ENCODE results near the gene CNTNAP2.

Gene CNTNAP2

GRCh38 chr7:147196481-147196880 lies 1079.9 kb downstream of the CNTNAP2 start:
- no peak overlapping the region for H3K4me3 Mint-ChIP-seq
- ATAC-seq (replicated peaks) = no peak
- no peaks in the 10 kb centered on the region for H3K4me1 Mint-ChIP-seq (ENCODE audit: low read depth in 2 of 2)
- DNase-seq = no peak
- H3K27ac Mint-ChIP-seq = no peak overlapping the region
- H3K9me3 Mint-ChIP-seq = peaks cover 7 to 8% of the 10 kb centered on the region in 2 donors
- no peaks in the 10 kb centered on the region for H3K36me3 Mint-ChIP-seq (ENCODE audit: insufficient read depth)
- no peaks in the 10 kb centered on the region for H3K27me3 Mint-ChIP-seq

- DNase-seq (no peak), ATAC-seq (replicated peaks) (no peak)
- Mint-ChIP-seq H3K4me3 (no peak overlapping the region), H3K4me1 (ENCODE audit: low read depth in 2 of 2) (no peaks in the 10 kb centered on the region), H3K9me3 (peaks cover 7 to 8% of the 10 kb centered on the region in 2 donors), H3K36me3 (ENCODE audit: insufficient read depth) (no peaks in the 10 kb centered on the region), H3K27ac (no peak overlapping the region), H3K27me3 (no peaks in the 10 kb centered on the region)
These were observed 1080.4 kb downstream of the CNTNAP2 start for GRCh38 chr7:147197006-147197405.

GRCh38 chr7:147199868-147200267 lies 1083.3 kb downstream of the CNTNAP2 start:
- Mint-ChIP-seq H3K4me3 (no peak overlapping the region), H3K27ac (no peak overlapping the region), H3K27me3 (no peaks in the 10 kb centered on the region), H3K4me1 (ENCODE audit: low read depth in 2 of 2) (no peaks in the 10 kb centered on the region), H3K9me3 (peaks cover 0 to 4% of the 10 kb centered on the region in 2 donors), H3K36me3 (ENCODE audit: insufficient read depth) (no peaks in the 10 kb centered on the region)
- ATAC-seq (replicated peaks) = no peak
- DNase-seq = no peak

GRCh38 chr7:147207988-147208387 lies 1091.4 kb downstream of the CNTNAP2 start:
- ATAC-seq (replicated peaks) = no peak
- Mint-ChIP-seq H3K4me3 (no peak overlapping the region), H3K36me3 (ENCODE audit: insufficient read depth) (no peaks in the 10 kb centered on the region)

GRCh38 chr7:147231275-147231674 lies 1114.7 kb downstream of the CNTNAP2 start:
- Mint-ChIP-seq H3K27ac (no peak overlapping the region), H3K27me3 (no peaks in the 10 kb centered on the region), H3K4me3 (no peak overlapping the region), H3K36me3 (ENCODE audit: insufficient read depth) (peaks cover 2% of the 10 kb centered on the region), H3K4me1 (ENCODE audit: low read depth in 2 of 2) (no peaks in the 10 kb centered on the region), H3K9me3 (peaks cover 20 to 30% of the 10 kb centered on the region in 2 donors)
- no peak for DNase-seq
- ATAC-seq (replicated peaks) = no peak

More at GRCh38 chr7:147207988-147208387, 1091.4 kb downstream of the CNTNAP2 start:
- Mint-ChIP-seq H3K4me1 (ENCODE audit: low read depth in 2 of 2) (no peaks in the 10 kb centered on the region), H3K9me3 (peaks cover 6 to 10% of the 10 kb centered on the region in 2 donors), H3K27me3 (no peaks in the 10 kb centered on the region), H3K27ac (no peak overlapping the region)
- DNase-seq = no peak

- peaks cover 13 to 15% of the 10 kb centered on the region in 2 donors for H3K9me3 Mint-ChIP-seq
These were observed 1119.2 kb downstream of the CNTNAP2 start for GRCh38 chr7:147235645-147236382.

GRCh38 chr7:147240468-147240867 lies 1123.9 kb downstream of the CNTNAP2 start:
- Mint-ChIP-seq H3K9me3 (peaks cover 10 to 14% of the 10 kb centered on the region in 2 donors), H3K36me3 (ENCODE audit: insufficient read depth) (peaks cover 2% of the 10 kb centered on the region), H3K27me3 (no peaks in the 10 kb centered on the region), H3K4me3 (no peak overlapping the region), H3K27ac (no peak overlapping the region), H3K4me1 (ENCODE audit: low read depth in 2 of 2) (no peaks in the 10 kb centered on the region)
- DNase-seq = no peak
- no peak for ATAC-seq (replicated peaks)

More at GRCh38 chr7:147235645-147236382, 1119.2 kb downstream of the CNTNAP2 start:
- Mint-ChIP-seq H3K27ac (no peak overlapping the region), H3K4me3 (no peak overlapping the region), H3K4me1 (ENCODE audit: low read depth in 2 of 2) (no peaks in the 10 kb centered on the region), H3K27me3 (no peaks in the 10 kb centered on the region), H3K36me3 (ENCODE audit: insufficient read depth) (peaks cover 2% of the 10 kb centered on the region)
- DNase-seq (no peak), ATAC-seq (replicated peaks) (no peak)

- Mint-ChIP-seq H3K4me1 (ENCODE audit: low read depth in 2 of 2) (no peaks in the 10 kb centered on the region), H3K27me3 (no peaks in the 10 kb centered on the region), H3K9me3 (peaks cover 0 to 11% of the 10 kb centered on the region in 2 donors), H3K4me3 (no peak overlapping the region), H3K36me3 (ENCODE audit: insufficient read depth) (no peaks in the 10 kb centered on the region), H3K27ac (no peak overlapping the region)
- no peak for ATAC-seq (replicated peaks)
- no peak for DNase-seq
These were observed 1128.7 kb downstream of the CNTNAP2 start for GRCh38 chr7:147245274-147245673.

- Mint-ChIP-seq H3K27ac (no peak overlapping the region), H3K4me3 (no peak overlapping the region), H3K9me3 (peaks cover 4 to 13% of the 10 kb centered on the region in 2 donors), H3K36me3 (ENCODE audit: insufficient read depth) (no peaks in the 10 kb centered on the region), H3K27me3 (no peaks in the 10 kb centered on the region), H3K4me1 (ENCODE audit: low read depth in 2 of 2) (no peaks in the 10 kb centered on the region)
- no peak for DNase-seq
- ATAC-seq (replicated peaks) = no peak
These were observed 1133.4 kb downstream of the CNTNAP2 start for GRCh38 chr7:147249956-147250355.

GRCh38 chr7:147251751-147252325 lies 1135.2 kb downstream of the CNTNAP2 start:
- no peak overlapping the region for H3K27ac Mint-ChIP-seq
- DNase-seq (no peak), ATAC-seq (replicated peaks) (no peak)
- peaks cover 6 to 21% of the 10 kb centered on the region in 2 donors for H3K9me3 Mint-ChIP-seq
- no peaks in the 10 kb centered on the region for H3K36me3 Mint-ChIP-seq (ENCODE audit: insufficient read depth)
- H3K4me3 Mint-ChIP-seq = no peak overlapping the region
- H3K4me1 Mint-ChIP-seq (ENCODE audit: low read depth in 2 of 2) = no peaks in the 10 kb centered on the region
- no peaks in the 10 kb centered on the region for H3K27me3 Mint-ChIP-seq

GRCh38 chr7:147261693-147262092 lies 1145.1 kb downstream of the CNTNAP2 start:
- Mint-ChIP-seq H3K27me3 (no peaks in the 10 kb centered on the region), H3K27ac (no peak overlapping the region), H3K36me3 (ENCODE audit: insufficient read depth) (no peaks in the 10 kb centered on the region), H3K4me1 (ENCODE audit: low read depth in 2 of 2) (no peaks in the 10 kb centered on the region), H3K9me3 (peaks cover 10 to 20% of the 10 kb centered on the region in 2 donors), H3K4me3 (no peak overlapping the region)
- DNase-seq = no peak
- ATAC-seq (replicated peaks) = no peak

GRCh38 chr7:147265528-147265927 lies 1148.9 kb downstream of the CNTNAP2 start:
- Mint-ChIP-seq H3K4me3 (no peak overlapping the region), H3K9me3 (peaks cover 8 to 19% of the 10 kb centered on the region in 2 donors), H3K27me3 (no peaks in the 10 kb centered on the region), H3K4me1 (ENCODE audit: low read depth in 2 of 2) (no peaks in the 10 kb centered on the region), H3K36me3 (ENCODE audit: insufficient read depth) (no peaks in the 10 kb centered on the region), H3K27ac (no peak overlapping the region)
- DNase-seq = no peak
- ATAC-seq (replicated peaks) = no peak

- H3K27me3 Mint-ChIP-seq = no peaks in the 10 kb centered on the region
- DNase-seq = no peak
- H3K36me3 Mint-ChIP-seq (ENCODE audit: insufficient read depth) = no peaks in the 10 kb centered on the region
- no peaks in the 10 kb centered on the region for H3K4me1 Mint-ChIP-seq (ENCODE audit: low read depth in 2 of 2)
- no peak overlapping the region for H3K4me3 Mint-ChIP-seq
- no peak for ATAC-seq (replicated peaks)
- no peak overlapping the region for H3K27ac Mint-ChIP-seq
- peaks cover 11 to 24% of the 10 kb centered on the region in 2 donors for H3K9me3 Mint-ChIP-seq
These were observed 1159.5 kb downstream of the CNTNAP2 start for GRCh38 chr7:147276106-147276505.

GRCh38 chr7:147276783-147277370 lies 1160.3 kb downstream of the CNTNAP2 start:
- H3K4me3 Mint-ChIP-seq = no peak overlapping the region
- no peaks in the 10 kb centered on the region for H3K27me3 Mint-ChIP-seq
- H3K4me1 Mint-ChIP-seq (ENCODE audit: low read depth in 2 of 2) = no peaks in the 10 kb centered on the region
- H3K9me3 Mint-ChIP-seq = peaks cover 11 to 19% of the 10 kb centered on the region in 2 donors
- no peak overlapping the region for H3K27ac Mint-ChIP-seq
- H3K36me3 Mint-ChIP-seq (ENCODE audit: insufficient read depth) = no peaks in the 10 kb centered on the region
- DNase-seq (no peak), ATAC-seq (replicated peaks) (no peak)

Data from effector memory CD8-positive, alpha-beta T cell (primary cell).